PC-9 (cell line): ENCODE measurements around the gene PTPRA.

Source experiments
- CTCF ChIP-seq: fragments of 200-600 bp; sonication (generic); conservative IDR thresholded peaks from 2 replicates; pipeline ENCODE4 v1.6.1; 2017; ENCODE audit warnings: mixed run types, antibody characterized with exemption, mild to moderate bottlenecking, moderate library complexity
- EZH2 ChIP-seq: fragments of 200-600 bp; sonication (generic); IDR thresholded peaks from 2 replicates; pipeline ENCODE4 v1.8.0; 2017; ENCODE audit warnings: antibody characterized with exemption, low read depth

- TF ChIP-seq CTCF (no peak), EZH2 (no peak)
Measured at GRCh38 chr20:3041854-3042409, 168.7 kb downstream of the PTPRA start.
